A549 (cell line): Measurements from ENCODE around the gene IZUMO4.

ENCODE experiments used
- BHLHE40 ChIP-seq: IDR thresholded peaks from 2 replicates; pipeline ENCODE4 v1.6.1; 2012; ENCODE audit warnings: low read depth, low read length, inconsistent platforms
- CTCF ChIP-seq: fragments of >200 bp; sonication (Bioruptor Twin); formaldehyde crosslinking; IDR thresholded peaks from 3 replicates; pipeline ENCODE4 v1.5.1; 2016
- KDM1A ChIP-seq: fragments of 200-600 bp; sonication (generic); IDR thresholded peaks from 2 replicates; pipeline ENCODE4 v1.6.1; 2016; ENCODE audit warnings: low read depth, mild to moderate bottlenecking
- POLR2A ChIP-seq: IDR thresholded peaks from 2 replicates; pipeline ENCODE4 v1.6.1; 2012; ENCODE audit warnings: mild to moderate bottlenecking, low read length
- RAD21 ChIP-seq, 2 experiments: fragments of >200 bp in 1 of 2; sonication (Bioruptor Twin) in 1 of 2; formaldehyde crosslinking in 1 of 2; IDR thresholded peaks in 1 of 2; conservative IDR thresholded peaks in 1 of 2; 2 replicates in 1 of 2; 3 replicates in 1 of 2; pipeline ENCODE4 v1.6.1; 2012 to 2018; ENCODE audit warnings: inconsistent platforms in 1 of 2
- REST ChIP-seq: fragments of 200-600 bp; sonication (generic); IDR thresholded peaks from 2 replicates; pipeline ENCODE4 v1.6.1; 2016; ENCODE audit warnings: antibody characterized with exemption, mild to moderate bottlenecking, moderate library complexity
- USF2 ChIP-seq: fragments of 450-650 bp; IDR thresholded peaks from 2 replicates; pipeline ENCODE4 v1.6.1; 2014; ENCODE audit warnings: antibody characterized with exemption

GRCh38 chr19:2047449-2048103, 49.1 kb upstream of the IZUMO4 start:
- TF ChIP-seq USF2: no peak
- no peak for TF ChIP-seq CTCF
- no peak for TF ChIP-seq BHLHE40
- no peak for TF ChIP-seq POLR2A
- no peak for TF ChIP-seq KDM1A
- no peak for TF ChIP-seq REST
- TF ChIP-seq RAD21 (conservative IDR thresholded peaks at IDR 0.05 in 1 of 2, IDR thresholded peaks at IDR 0.05 in 1 of 2): no peak
